ENCODE results near the gene CD200.

- no peak for TF ChIP-seq CTCF (IDR thresholded peaks at IDR 0.05)
- no peak for TF ChIP-seq POLR2A (IDR thresholded peaks at IDR 0.05; ENCODE audit: low read depth)
- TF ChIP-seq POLR2AphosphoS5 (IDR thresholded peaks at IDR 0.05) = no peak
- TF ChIP-seq EP300 (IDR thresholded peaks at IDR 0.05) = no peak
These were observed 13.3 kb upstream of the CD200 start for GRCh38 chr3:112319516-112320276.

All from esophagus muscularis mucosa (tissue), 4 donors.